B cell (primary cell): ENCODE data around the gene PBX1. TPM values are rescaled to one million over a fixed set of nuclear protein-coding genes. Genes with fewer than 3 reads are reported as not detected.

Source experiments
- ATAC-seq: fragments of 200-7000 bp; cut with Tn5 transposase; one replicate; pipeline ENCODE4 v1.10.0; 2021; ENCODE audit warnings: low read depth, mild to moderate bottlenecking, moderate number of reproducible peaks, moderate library complexity
- CTCF ChIA-PET: fragments of 350-600 bp; sonication (Branson Sonifier 250); formaldehyde crosslinking; loops from one replicate; lab custom pipeline; 2021; ENCODE audit warnings: antibody characterized with exemption, inconsistent platforms; lab: Charles Lee
- POLR2A ChIA-PET: fragments of 350-600 bp; sonication (Branson Sonifier 250); formaldehyde crosslinking; loops from one replicate; lab custom pipeline; 2021; ENCODE audit warnings: antibody characterized with exemption; lab: Charles Lee
- DNase-seq: peaks from one replicate; pipeline ENCODE4 v3.0.0; 2013
- H2AFZ ChIP-seq: 2 replicates; pipeline ENCODE4 v1.6.1; 2012; ENCODE audit warnings: mild to moderate bottlenecking, low read depth, low read length; ENCODE audit not compliant: insufficient read depth, poor library complexity, severe bottlenecking
- H3K27ac ChIP-seq, 2 donors: 1 replicate in 1 of 2; 2 replicates in 1 of 2; pipeline ENCODE4 v1.5.1; 2012 to 2013; ENCODE audit warnings: low read length in 2 of 2, mild to moderate bottlenecking in 2 of 2, moderate library complexity in 1 of 2
- H3K27me3 ChIP-seq, 4 experiments: fragments of 200-600 bp in 1 of 4; sonication (generic) in 1 of 4; replicated peaks in 1 of 4; 1 replicate in 2 of 4; 2 replicates in 2 of 4; pipeline versions ENCODE4 v1.6.1 to v1.7.0; 2013 to 2016; ENCODE audit warnings: low read length in 3 of 4, mild to moderate bottlenecking in 2 of 4, mixed read lengths in 1 of 4, moderate library complexity in 1 of 4; ENCODE audit not compliant: insufficient read depth in 4 of 4, control insufficient read depth in 3 of 4; ENCODE audit errors: control extremely low read depth in 1 of 4
- H3K36me3 ChIP-seq, 2 experiments: replicated peaks in 1 of 2; 1 replicate in 1 of 2; 2 replicates in 1 of 2; pipeline versions ENCODE4 v1.6.1 to v1.7.1; 2013; ENCODE audit warnings: low read length in 1 of 2; ENCODE audit not compliant: insufficient read depth in 2 of 2, control insufficient read depth in 1 of 2; ENCODE audit errors: control extremely low read depth in 1 of 2, extremely low read depth in 1 of 2
- H3K4me1 ChIP-seq, 2 donors: fragments of 200-600 bp in 1 of 2; sonication (generic) in 1 of 2; 1 replicate in 1 of 2; 2 replicates in 1 of 2; pipeline versions ENCODE4 v1.5.1 to v1.6.1; 2013 to 2017; ENCODE audit warnings: low read length in 2 of 2; ENCODE audit not compliant: control insufficient read depth in 2 of 2, insufficient read depth in 2 of 2
- H3K4me2 ChIP-seq: replicated peaks from 2 replicates; pipeline ENCODE3; 2012; ENCODE audit warnings: mild to moderate bottlenecking, low read depth, low read length; ENCODE audit not compliant: poor library complexity, severe bottlenecking
- H3K4me3 ChIP-seq, 5 experiments: fragments of 200-600 bp in 1 of 5; sonication (generic) in 1 of 5; 1 replicate in 3 of 5; 2 replicates in 2 of 5; pipeline versions ENCODE4 v1.5.1 to v1.7.0; 2011 to 2016; ENCODE audit warnings: low read length in 4 of 5, mild to moderate bottlenecking in 4 of 5, low read depth in 2 of 5, control low read depth in 1 of 5, moderate library complexity in 1 of 5; ENCODE audit not compliant: insufficient read depth in 1 of 5; ENCODE audit errors: control extremely low read depth in 1 of 5, extremely low read depth in 1 of 5
- H3K79me2 ChIP-seq: fragments of 200-600 bp; sonication (generic); one replicate; pipeline ENCODE4 v1.6.0; 2016; ENCODE audit warnings: low read length; ENCODE audit not compliant: control insufficient read depth, insufficient read depth
- H3K9ac ChIP-seq: fragments of 200-600 bp; sonication (generic); 2 replicates; pipeline ENCODE4 v1.6.1; 2017; ENCODE audit warnings: mild to moderate bottlenecking, low read length, moderate library complexity
- H3K9me3 ChIP-seq, 3 donors: one replicate each; pipeline versions ENCODE4 v1.6.1 to v1.7.1; 2013; ENCODE audit warnings: low read length in 2 of 3; ENCODE audit not compliant: control insufficient read depth in 2 of 3, insufficient read depth in 1 of 3; ENCODE audit errors: control extremely low read depth in 1 of 3
- H4K20me1 ChIP-seq: 2 replicates; pipeline ENCODE4 v1.6.0; 2012; ENCODE audit warnings: mild to moderate bottlenecking, low read length; ENCODE audit not compliant: insufficient read depth, control insufficient read depth, poor library complexity, severe bottlenecking
- H3K27ac Mint-ChIP-seq: one replicate; pipeline ENCODE4 v1.8.0; 2021; ENCODE audit warnings: mixed read lengths
- H3K27me3 Mint-ChIP-seq: one replicate; pipeline ENCODE4 v1.8.0; 2021; ENCODE audit warnings: mixed read lengths
- H3K4me1 Mint-ChIP-seq: one replicate; pipeline ENCODE4 v1.8.0; 2021; ENCODE audit warnings: mixed read lengths
- H3K4me3 Mint-ChIP-seq: one replicate; pipeline ENCODE4 v1.8.0; 2021; ENCODE audit warnings: mixed read lengths
- H3K9me3 Mint-ChIP-seq: one replicate; pipeline ENCODE4 v1.8.0; 2022; ENCODE audit warnings: mixed read lengths; ENCODE audit not compliant: insufficient read depth
- EZH2 ChIP-seq: IDR thresholded peaks from 2 replicates; pipeline ENCODE4 v1.6.1; 2012; ENCODE audit warnings: borderline replicate concordance, low read depth, mild to moderate bottlenecking, moderate library complexity, low read length; ENCODE audit not compliant: insufficient read depth, poor library complexity, severe bottlenecking
- WGBS: methylation state at CpG from one replicate; pipeline ENCODE4 v1.1.5; 2013; ENCODE audit warnings: missing lambda C conversion rate; ENCODE audit not compliant: insufficient coverage; 5-methylcytosine and 5-hydroxymethylcytosine counted together
- intact Hi-C: fragments of 100-400 bp; cut with micrococcal nuclease; formaldehyde crosslinking; loops from one replicate; pipeline ENCODE4 v1.10.0; 2022
- polyA plus RNA-seq: library from polyadenylated mRNA; depleted of rRNA; stranded (reverse); fragments of >200 nt; gene quantifications from 2 replicates; pipeline ENCODE4 v1.2.3, GENCODE V29; 2012
- total RNA-seq, 2 donors: library from RNA; stranded (reverse); fragments of 120-200 nt in 1 of 2; gene quantifications; 1 replicate in 1 of 2; 2 replicates in 1 of 2; pipeline versions ENCODE4 v1.2.3 to v1.2.4, GENCODE V29; 2013 to 2022
- TF ChIP-seq, protein P1 (sequence below): fragments of 200-600 bp; IDR thresholded peaks from one replicate; pipeline ENCODE4 v1.8.0; 2022; ENCODE audit warnings: antibody characterized with exemption, mild to moderate bottlenecking

The PBX1 gene
- total and polyA plus RNA-seq, 2 donors (not counting 1 experiment from before 2014, with no cell fraction given), result 0.32 TPM; not detected in 1

DNA sequence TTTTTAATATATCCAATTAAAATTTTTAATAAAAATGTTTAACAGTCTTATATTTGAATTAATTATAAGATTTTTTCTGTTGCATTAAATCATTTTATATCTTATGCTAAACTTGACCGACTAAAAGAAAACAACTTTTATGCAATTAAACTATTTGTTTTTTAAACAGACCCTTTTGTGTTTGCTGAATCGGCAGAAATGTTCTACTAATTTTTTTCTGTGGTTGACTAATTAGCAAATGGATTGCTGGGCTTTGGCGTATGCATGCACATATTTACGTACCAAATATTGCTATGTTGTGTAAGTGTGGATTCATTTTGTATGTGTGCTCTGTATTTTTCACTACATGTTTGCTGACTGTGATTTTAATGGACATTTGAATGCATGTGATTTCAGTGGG lies 174.8 kb downstream of the PBX1 start:
- TF ChIP-seq, protein P1, sequence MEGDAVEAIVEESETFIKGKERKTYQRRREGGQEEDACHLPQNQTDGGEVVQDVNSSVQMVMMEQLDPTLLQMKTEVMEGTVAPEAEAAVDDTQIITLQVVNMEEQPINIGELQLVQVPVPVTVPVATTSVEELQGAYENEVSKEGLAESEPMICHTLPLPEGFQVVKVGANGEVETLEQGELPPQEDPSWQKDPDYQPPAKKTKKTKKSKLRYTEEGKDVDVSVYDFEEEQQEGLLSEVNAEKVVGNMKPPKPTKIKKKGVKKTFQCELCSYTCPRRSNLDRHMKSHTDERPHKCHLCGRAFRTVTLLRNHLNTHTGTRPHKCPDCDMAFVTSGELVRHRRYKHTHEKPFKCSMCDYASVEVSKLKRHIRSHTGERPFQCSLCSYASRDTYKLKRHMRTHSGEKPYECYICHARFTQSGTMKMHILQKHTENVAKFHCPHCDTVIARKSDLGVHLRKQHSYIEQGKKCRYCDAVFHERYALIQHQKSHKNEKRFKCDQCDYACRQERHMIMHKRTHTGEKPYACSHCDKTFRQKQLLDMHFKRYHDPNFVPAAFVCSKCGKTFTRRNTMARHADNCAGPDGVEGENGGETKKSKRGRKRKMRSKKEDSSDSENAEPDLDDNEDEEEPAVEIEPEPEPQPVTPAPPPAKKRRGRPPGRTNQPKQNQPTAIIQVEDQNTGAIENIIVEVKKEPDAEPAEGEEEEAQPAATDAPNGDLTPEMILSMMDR, result no peak
- TF ChIP-seq EZH2, result no peak
- Histone ChIP-seq H3K27ac (no peak overlapping the region), H3K36me3 (no peaks in the 10 kb centered on the region), H3K4me2 (no peak overlapping the region), H3K9me3 (no peaks in the 10 kb centered on the region), H3K4me3 (no peak overlapping the region), H3K27me3 (no peaks in the 10 kb centered on the region), H3K9ac (no peak overlapping the region), H4K20me1 (no peaks in the 10 kb centered on the region), H3K79me2 (no peaks in the 10 kb centered on the region), H3K4me1 (no peaks in the 10 kb centered on the region), H2AFZ (no peak overlapping the region)
- Mint-ChIP-seq H3K27ac (no peak overlapping the region), H3K4me3 (no peak overlapping the region), H3K4me1 (no peaks in the 10 kb centered on the region), H3K27me3 (no peaks in the 10 kb centered on the region), H3K9me3 (no peaks in the 10 kb centered on the region)
- ChIA-PET POLR2A (no interaction called here), CTCF (no interaction called here)
- ATAC-seq (no peak), DNase-seq (no peak)
- 92% methylated on average over 2 of the region's 4 CpGs for WGBS
- intact Hi-C loops, result no loop called here

DNA sequence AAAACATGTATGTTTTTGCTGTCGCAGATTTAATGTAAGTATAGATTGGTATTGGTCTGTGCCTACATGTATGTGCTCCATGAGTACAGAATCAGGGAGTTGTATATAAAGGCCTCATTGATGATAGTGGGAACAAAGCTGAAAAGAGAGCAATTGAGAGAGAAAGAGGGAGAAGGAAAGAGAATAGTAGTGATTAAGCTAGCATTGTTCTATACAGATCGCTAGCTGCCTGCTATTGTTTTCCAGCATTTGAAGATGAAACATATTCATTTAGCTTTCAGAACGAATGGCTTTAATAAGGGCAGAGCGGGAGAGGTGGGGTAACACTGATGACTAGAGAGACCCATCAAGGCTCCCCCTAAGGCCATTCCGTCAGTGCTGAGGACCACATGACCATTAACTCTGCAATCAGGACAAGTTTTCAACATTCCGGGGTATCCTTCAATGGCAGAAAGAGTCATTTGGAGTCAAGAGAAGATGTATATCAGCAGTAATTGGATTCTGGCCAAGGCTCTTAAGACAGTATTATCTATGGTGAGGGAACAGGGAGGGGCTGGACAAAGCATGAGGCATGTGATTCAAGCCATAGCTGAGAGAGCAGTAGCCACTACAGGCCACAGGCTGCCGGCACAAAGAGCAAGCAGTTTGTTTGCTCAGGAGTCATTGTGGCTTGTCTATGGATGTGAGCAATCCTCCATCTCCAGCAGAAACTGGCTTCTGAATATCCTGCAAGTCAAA lies 176.5 kb downstream of the PBX1 start:
- H3K4me1 ChIP-seq, result no peaks in the 10 kb centered on the region
- no peak overlapping the region for H3K4me3 Mint-ChIP-seq
- no peak overlapping the region for H3K9ac ChIP-seq
- no peaks in the 10 kb centered on the region for H3K9me3 Mint-ChIP-seq
- no peaks in the 10 kb centered on the region for H3K27me3 ChIP-seq
- no peak overlapping the region for H2AFZ ChIP-seq
- intact Hi-C loops, result no loop called here
- no peak overlapping the region for H3K4me2 ChIP-seq
- CTCF ChIA-PET, result no interaction called here
- H3K27me3 Mint-ChIP-seq, result no peaks in the 10 kb centered on the region
- no peaks in the 10 kb centered on the region for H3K79me2 ChIP-seq
- no peak overlapping the region for H3K27ac Mint-ChIP-seq
- H3K27ac ChIP-seq, result no peak overlapping the region
- TF ChIP-seq, protein P1, result no peak
- TF ChIP-seq EZH2, result no peak
- no peaks in the 10 kb centered on the region for H3K36me3 ChIP-seq
- H3K4me1 Mint-ChIP-seq, result no peaks in the 10 kb centered on the region
- 97% methylated on average over 7 of the region's 7 CpGs for WGBS
- H3K4me3 ChIP-seq, result no peak overlapping the region
- no peaks in the 10 kb centered on the region for H4K20me1 ChIP-seq
- POLR2A ChIA-PET, result no interaction called here
- no peaks in the 10 kb centered on the region for H3K9me3 ChIP-seq
- ATAC-seq (no peak), DNase-seq (no peak)
